GM12878 (cell line): ENCODE measurements around the gene LRRN1. TPM values are rescaled to one million over a fixed set of nuclear protein-coding genes. Genes with fewer than 3 reads are reported as not detected.

ENCODE experiments used
- ATAC-seq: fragments of 200-7000 bp; cut with Tn5 transposase; 3 replicates; pipeline ENCODE4 v1.9.1; 2020; ENCODE audit warnings: mild to moderate bottlenecking, moderate library complexity
- BruUV-seq: library from RNA; stranded (reverse); fragments of 400-500 nt; replicated peaks from 2 replicates; lab custom pipeline; 2021; lab: Mats Ljungman, UMichigan
- CTCF ChIA-PET: fragments of 300-600 bp; sonication (Branson Sonifier 250); formaldehyde crosslinking; extraction: SDS; loops from one replicate; lab custom pipeline; 2021; ENCODE audit warnings: inconsistent platforms; lab: Yijun Ruan, JAX
- POLR2A ChIA-PET: fragments of 350-600 bp; formaldehyde crosslinking; extraction: SDS; loops from one replicate; lab custom pipeline; 2021; ENCODE audit warnings: inconsistent platforms; lab: Charles Lee
- RAD21 ChIA-PET: fragments of 300-600 bp; sonication (Branson Sonifier 250); formaldehyde crosslinking; loops from one replicate; lab custom pipeline; 2023; ENCODE audit warnings: antibody characterized with exemption; ENCODE audit not compliant: unreplicated experiment; lab: Charles Lee
- SMC1A ChIA-PET: fragments of 300-600 bp; sonication (Branson Sonifier 250); formaldehyde crosslinking; loops from one replicate; lab custom pipeline; 2023; ENCODE audit not compliant: unreplicated experiment, uncharacterized antibody; lab: Charles Lee
- DNase-seq: peaks from one replicate; pipeline ENCODE4 v3.0.0-alpha.2; 2011; ENCODE audit warnings: low read depth, low spot score
- FAIRE-seq: peaks from 3 replicates; lab custom pipeline; 2011; peaks lifted over from hg19 to GRCh38; lab: Jason Lieb, UNC
- H2AFZ ChIP-seq: 2 replicates; pipeline ENCODE4 v1.6.0; 2011; ENCODE audit warnings: low read depth, low read length, control low read depth; ENCODE audit not compliant: control insufficient read depth
- H3K27ac ChIP-seq: 2 replicates; pipeline ENCODE4 v1.5.1; 2011; ENCODE audit warnings: control low read depth; ENCODE audit not compliant: control insufficient read depth, insufficient read depth
- H3K27me3 ChIP-seq, 2 experiments: replicated peaks in 1 of 2; 2 replicates each; pipeline versions ENCODE4 v1.6.0 to v1.6.1; 2011; ENCODE audit warnings: low read length in 1 of 2; ENCODE audit not compliant: control insufficient read depth in 2 of 2, insufficient read depth in 2 of 2
- H3K36me3 ChIP-seq, 2 experiments: 2 replicates each; pipeline ENCODE4 v1.5.1; 2011; ENCODE audit warnings: low read length in 1 of 2; ENCODE audit not compliant: control insufficient read depth in 2 of 2, insufficient read depth in 2 of 2
- H3K4me1 ChIP-seq: 2 replicates; pipeline ENCODE4 v1.6.1; 2011; ENCODE audit warnings: mild to moderate bottlenecking, low read length, moderate library complexity, mixed read lengths; ENCODE audit not compliant: control insufficient read depth, insufficient read depth
- H3K4me2 ChIP-seq: 2 replicates; pipeline ENCODE4 v1.6.0; 2011; ENCODE audit warnings: control low read depth; ENCODE audit not compliant: control insufficient read depth, insufficient read depth
- H3K4me3 ChIP-seq: fragments of 200-600 bp; sonication (generic); 2 replicates; pipeline ENCODE4 v1.5.1; 2016
- H3K79me2 ChIP-seq: 2 replicates; pipeline ENCODE4 v1.6.0; 2011; ENCODE audit warnings: low read length; ENCODE audit not compliant: control insufficient read depth, insufficient read depth
- H3K9ac ChIP-seq: 2 replicates; pipeline ENCODE4 v1.8.0; 2011; ENCODE audit warnings: low read length, control low read depth, mixed read lengths; ENCODE audit not compliant: control insufficient read depth, insufficient read depth
- H3K9me3 ChIP-seq: replicated peaks from 3 replicates; pipeline ENCODE4 v1.5.1; 2011; ENCODE audit warnings: mild to moderate bottlenecking, low read length; ENCODE audit not compliant: control insufficient read depth, insufficient read depth
- H4K20me1 ChIP-seq: 2 replicates; pipeline ENCODE4 v1.6.0; 2011; ENCODE audit not compliant: control insufficient read depth, insufficient read depth
- BCL3 ChIP-seq: IDR thresholded peaks from 2 replicates; pipeline ENCODE4 v1.6.1; 2011; ENCODE audit warnings: borderline replicate concordance, low read depth, mild to moderate bottlenecking, moderate library complexity, low read length; ENCODE audit not compliant: insufficient read depth, poor library complexity, severe bottlenecking
- BMI1 ChIP-seq: fragments of 450-650 bp; IDR thresholded peaks from 2 replicates; pipeline ENCODE4 v1.6.1; 2016; ENCODE audit warnings: mild to moderate bottlenecking, moderate library complexity, borderline replicate concordance
- BRCA1 ChIP-seq: IDR thresholded peaks from 2 replicates; pipeline ENCODE4 v1.6.1; 2011; ENCODE audit warnings: low read depth, low read length, improper control_type of control experiment
- FOXK2 ChIP-seq: fragments of 450-650 bp; IDR thresholded peaks from 2 replicates; pipeline ENCODE4 v1.6.1; 2017; ENCODE audit warnings: mild to moderate bottlenecking, moderate library complexity
- MAX ChIP-seq: IDR thresholded peaks from 2 replicates; pipeline ENCODE4 v1.6.1; 2012; ENCODE audit warnings: low read depth, low read length, improper control_type of control experiment
- MTA3 ChIP-seq: IDR thresholded peaks from 2 replicates; pipeline ENCODE4 v1.6.1; 2012; ENCODE audit warnings: low read length, inconsistent platforms, borderline replicate concordance
- NFYB ChIP-seq: IDR thresholded peaks from 2 replicates; pipeline ENCODE4 v1.6.1; 2011; ENCODE audit warnings: low read depth, mild to moderate bottlenecking, low read length, improper control_type of control experiment, moderate library complexity; ENCODE audit not compliant: insufficient read depth
- RCOR1 ChIP-seq: conservative IDR thresholded peaks from 2 replicates; pipeline ENCODE4 v1.6.1; 2012; ENCODE audit warnings: low read depth, low read length, improper control_type of control experiment
- SIX5 ChIP-seq: IDR thresholded peaks from 2 replicates; pipeline ENCODE4 v1.6.1; 2011; ENCODE audit warnings: mild to moderate bottlenecking, low read depth, low read length, moderate library complexity; ENCODE audit not compliant: severe bottlenecking
- SMARCA5 ChIP-seq: fragments of 450-650 bp; IDR thresholded peaks from 2 replicates; pipeline ENCODE4 v1.6.1; 2017; ENCODE audit warnings: mild to moderate bottlenecking
- SMC3 ChIP-seq: IDR thresholded peaks from 2 replicates; pipeline ENCODE4 v1.6.1; 2011; ENCODE audit warnings: low read length, improper control_type of control experiment, borderline replicate concordance
- SP1 ChIP-seq: IDR thresholded peaks from one replicate; pipeline ENCODE4 v1.6.1; 2011; ENCODE audit warnings: low read depth, low read length
- SRF ChIP-seq, 2 experiments: IDR thresholded peaks; 2 replicates each; pipeline ENCODE4 v1.6.1; 2011; ENCODE audit warnings: low read depth in 2 of 2, low read length in 2 of 2, mild to moderate bottlenecking in 1 of 2, moderate library complexity in 1 of 2
- STAT3 ChIP-seq: IDR thresholded peaks from 2 replicates; pipeline ENCODE4 v1.6.1; 2011; ENCODE audit warnings: low read depth, low read length, improper control_type of control experiment
- TBL1XR1 ChIP-seq: IDR thresholded peaks from 2 replicates; pipeline ENCODE4 v1.6.1; 2012; ENCODE audit warnings: low read depth, low read length, improper control_type of control experiment
- ZNF274 ChIP-seq: IDR thresholded peaks from one replicate; pipeline ENCODE4 v1.8.0; 2011; ENCODE audit not compliant: insufficient read length, insufficient read depth
- WGBS: methylation state at CpG from one replicate; pipeline ENCODE4 v1.1.6; 2016; ENCODE audit warnings: low lambda C conversion rate; ENCODE audit not compliant: insufficient replicate concordance, insufficient coverage; ENCODE audit errors: missing lambda C conversion rate; 5-methylcytosine and 5-hydroxymethylcytosine counted together
- in situ Hi-C: fragments of 300-500 bp; cut with MboI; formaldehyde crosslinking; loops from 9 replicates; pipeline ENCODE4 v1.14.3; 2018; ENCODE audit warnings: mixed read lengths
- intact Hi-C: fragments of 100-400 bp; cut with micrococcal nuclease; formaldehyde crosslinking; loops from one replicate; pipeline ENCODE4 v1.14.2; 2022; ENCODE audit not compliant: unreplicated experiment
- polyA plus RNA-seq, 11 experiments: library from polyadenylated mRNA; depleted of rRNA in 4 of 11; unstranded in 6 of 11; stranded (reverse) in 5 of 11; fragments of >200 nt; fragmentation: Nextera tagmentation in 4 of 11; fragmentation: Illumina TruSeq in 1 of 11; extraction: Ambion mirVana in 4 of 11; extraction: Trizol in 1 of 11; gene quantifications; 1 replicate in 1 of 11; 2 replicates in 10 of 11; pipeline versions ENCODE4 v1.2.1 to v1.2.3, GENCODE V29; 2011 to 2016; ENCODE audit warnings: inconsistent platforms in 2 of 11, missing spikeins in 2 of 11, low read depth in 1 of 11
- total RNA-seq, 4 experiments: library from RNA; depleted of rRNA in 3 of 4; stranded (reverse); fragments of >200 nt in 3 of 4; fragmentation: Illumina TruSeq in 1 of 4; extraction: Trizol in 1 of 4; gene quantifications; 2 replicates each; pipeline versions ENCODE4 v1.2.1 to v1.2.3, GENCODE V29; 2013 to 2021
- TF ChIP-seq, protein P1 (sequence below), 3 experiments: IDR thresholded peaks in 2 of 3; conservative IDR thresholded peaks in 1 of 3; 2 replicates each; pipeline ENCODE4 v1.5.1; 2011; ENCODE audit warnings: low read depth in 3 of 3, low read length in 3 of 3, mild to moderate bottlenecking in 3 of 3, control low read depth in 2 of 3, moderate library complexity in 2 of 3, inconsistent platforms in 1 of 3, mixed read lengths in 1 of 3; ENCODE audit not compliant: control insufficient read depth in 2 of 3, insufficient read depth in 1 of 3; ENCODE audit errors: extremely low read depth in 1 of 3

Gene LRRN1
- total and polyA plus RNA-seq, 10 of the 15 experiments (the other 5 are each of a cell fraction or from before 2014, with no cell fraction given): 0.01 to 0.04 TPM; not detected in 8

- 0% methylated on average over 1 of the region's 1 CpG for WGBS
- Histone ChIP-seq H3K9ac (no peak overlapping the region), H3K27ac (no peak overlapping the region), H3K9me3 (no peaks in the 10 kb centered on the region), H4K20me1 (no peaks in the 10 kb centered on the region), H3K27me3 (no peaks in the 10 kb centered on the region), H3K36me3 (no peaks in the 10 kb centered on the region), H3K4me2 (no peak overlapping the region), H3K4me1 (no peaks in the 10 kb centered on the region), H2AFZ (no peak overlapping the region), H3K79me2 (no peaks in the 10 kb centered on the region), H3K4me3 (no peak overlapping the region)
- BruUV-seq: no TSS peak
- CTCF ChIA-PET: no interaction called here
- FAIRE-seq: no peak
- POLR2A ChIA-PET: no interaction called here
- intact Hi-C loops (no loop called here), in situ Hi-C loops (no loop called here)
- SMC1A ChIA-PET: interaction anchor here (0.6 to 1.1 kb wide), 2 partner anchors 98 to 780 kb away, joined by 3 to 4 read pairs; no protein-coding TSS in a partner anchor
- no peak for ATAC-seq
- no peak for TF ChIP-seq ZNF274
- no peak for TF ChIP-seq SRF (IDR thresholded peaks at IDR 0.05; ENCODE audit: low read depth in 2 of 2, low read length in 2 of 2)
- no peak for TF ChIP-seq FOXK2
- no peak for TF ChIP-seq NFYB
- no peak for TF ChIP-seq BMI1
- no peak for TF ChIP-seq MTA3
- no peak for TF ChIP-seq SMC3
- no peak for TF ChIP-seq SP1
- DNase-seq: no peak
- RAD21 ChIA-PET: no interaction called here
Observed at GRCh38 chr3:3853544-3853943, 54.3 kb downstream of the LRRN1 start.

DNA sequence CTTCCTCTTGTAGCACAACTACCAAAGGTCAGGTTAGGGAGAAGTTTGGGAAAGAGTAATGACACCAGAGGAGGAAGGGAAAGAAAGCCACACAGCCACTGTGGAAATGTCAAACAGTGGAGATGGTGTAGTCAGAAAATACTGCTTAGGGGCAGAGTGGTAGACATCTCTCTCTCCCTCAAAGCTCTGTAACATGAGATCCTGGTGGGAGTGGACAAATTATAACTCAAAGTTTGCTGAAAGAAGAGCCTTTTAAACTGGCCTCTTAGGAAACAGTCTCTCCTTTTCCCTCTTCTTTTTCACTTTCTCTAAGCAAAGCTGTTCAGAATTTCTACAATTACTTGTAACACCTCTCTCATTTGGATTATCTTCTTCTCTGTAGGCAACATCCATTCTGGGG, 55.8 kb downstream of the LRRN1 start:
- POLR2A ChIA-PET: no interaction called here
- CTCF ChIA-PET: no interaction called here
- no peak for DNase-seq
- SMC1A ChIA-PET: no interaction called here
- no peak overlapping the region for H3K4me3 ChIP-seq
- no peak overlapping the region for H3K4me2 ChIP-seq
- H3K27me3 ChIP-seq: no peaks in the 10 kb centered on the region
- ATAC-seq: no peak
- no peaks in the 10 kb centered on the region for H3K4me1 ChIP-seq
- intact Hi-C loops: no loop called here
- no TSS peak for BruUV-seq
- H3K9me3 ChIP-seq: no peaks in the 10 kb centered on the region
- TF ChIP-seq BRCA1 (no peak), SIX5 (no peak), STAT3 (no peak), RCOR1 (no peak), TBL1XR1 (no peak), SMARCA5 (no peak), MAX (no peak), BCL3 (no peak)
- TF ChIP-seq, protein P1, sequence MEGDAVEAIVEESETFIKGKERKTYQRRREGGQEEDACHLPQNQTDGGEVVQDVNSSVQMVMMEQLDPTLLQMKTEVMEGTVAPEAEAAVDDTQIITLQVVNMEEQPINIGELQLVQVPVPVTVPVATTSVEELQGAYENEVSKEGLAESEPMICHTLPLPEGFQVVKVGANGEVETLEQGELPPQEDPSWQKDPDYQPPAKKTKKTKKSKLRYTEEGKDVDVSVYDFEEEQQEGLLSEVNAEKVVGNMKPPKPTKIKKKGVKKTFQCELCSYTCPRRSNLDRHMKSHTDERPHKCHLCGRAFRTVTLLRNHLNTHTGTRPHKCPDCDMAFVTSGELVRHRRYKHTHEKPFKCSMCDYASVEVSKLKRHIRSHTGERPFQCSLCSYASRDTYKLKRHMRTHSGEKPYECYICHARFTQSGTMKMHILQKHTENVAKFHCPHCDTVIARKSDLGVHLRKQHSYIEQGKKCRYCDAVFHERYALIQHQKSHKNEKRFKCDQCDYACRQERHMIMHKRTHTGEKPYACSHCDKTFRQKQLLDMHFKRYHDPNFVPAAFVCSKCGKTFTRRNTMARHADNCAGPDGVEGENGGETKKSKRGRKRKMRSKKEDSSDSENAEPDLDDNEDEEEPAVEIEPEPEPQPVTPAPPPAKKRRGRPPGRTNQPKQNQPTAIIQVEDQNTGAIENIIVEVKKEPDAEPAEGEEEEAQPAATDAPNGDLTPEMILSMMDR (IDR thresholded peaks at IDR 0.05 in 2 of 3, conservative IDR thresholded peaks at IDR 0.05 in 1 of 3; ENCODE audit: control insufficient read depth in 2 of 3, extremely low read depth in 1 of 3, insufficient read depth in 1 of 3, low read depth in 3 of 3, low read length in 3 of 3): no peak
- H3K9ac ChIP-seq: no peak overlapping the region
- RAD21 ChIA-PET: no interaction called here
- no peak for FAIRE-seq
- H3K36me3 ChIP-seq: no peaks in the 10 kb centered on the region
- no peaks in the 10 kb centered on the region for H4K20me1 ChIP-seq
- H2AFZ ChIP-seq: no peak overlapping the region
- no peak overlapping the region for H3K27ac ChIP-seq
- H3K79me2 ChIP-seq: no peaks in the 10 kb centered on the region
- in situ Hi-C loops: no loop called here
